ENCODE measurements around the gene ADRM1. TPM values are rescaled to one million over a fixed set of nuclear protein-coding genes. Genes with fewer than 3 reads are reported as not detected.

The ADRM1 gene
- total RNA-seq, 4 donors from 2014 or later = 84.7 to 155 (median 146) TPM

DNA sequence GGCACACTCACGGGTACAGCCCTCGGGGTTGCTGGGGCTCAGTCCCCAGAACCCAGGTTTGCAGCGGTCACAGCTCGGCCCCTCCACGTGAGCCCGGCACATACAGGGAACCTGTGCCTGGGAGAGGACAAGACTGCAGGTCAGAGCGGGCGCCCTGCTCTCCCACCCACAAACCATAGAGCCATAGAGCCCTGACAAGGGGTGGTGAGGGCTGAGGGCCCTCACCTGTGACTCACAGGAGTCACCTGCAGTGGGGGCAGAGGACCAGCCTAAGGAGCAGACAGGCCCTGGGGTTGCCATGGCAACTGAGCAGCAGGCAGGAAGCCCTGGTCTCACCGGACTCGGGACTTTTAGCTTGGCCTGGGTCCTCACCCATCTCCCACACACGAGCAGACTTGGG, 33.5 kb downstream of the ADRM1 start:
- no peaks in the 10 kb centered on the region for H3K27me3 ChIP-seq
- TF ChIP-seq POLR2AphosphoS5 (IDR thresholded peaks at IDR 0.05) (no peak), EP300 (IDR thresholded peaks at IDR 0.05) (no peak), POLR2A (IDR thresholded peaks at IDR 0.05) (no peak)
- TF ChIP-seq, protein P1, sequence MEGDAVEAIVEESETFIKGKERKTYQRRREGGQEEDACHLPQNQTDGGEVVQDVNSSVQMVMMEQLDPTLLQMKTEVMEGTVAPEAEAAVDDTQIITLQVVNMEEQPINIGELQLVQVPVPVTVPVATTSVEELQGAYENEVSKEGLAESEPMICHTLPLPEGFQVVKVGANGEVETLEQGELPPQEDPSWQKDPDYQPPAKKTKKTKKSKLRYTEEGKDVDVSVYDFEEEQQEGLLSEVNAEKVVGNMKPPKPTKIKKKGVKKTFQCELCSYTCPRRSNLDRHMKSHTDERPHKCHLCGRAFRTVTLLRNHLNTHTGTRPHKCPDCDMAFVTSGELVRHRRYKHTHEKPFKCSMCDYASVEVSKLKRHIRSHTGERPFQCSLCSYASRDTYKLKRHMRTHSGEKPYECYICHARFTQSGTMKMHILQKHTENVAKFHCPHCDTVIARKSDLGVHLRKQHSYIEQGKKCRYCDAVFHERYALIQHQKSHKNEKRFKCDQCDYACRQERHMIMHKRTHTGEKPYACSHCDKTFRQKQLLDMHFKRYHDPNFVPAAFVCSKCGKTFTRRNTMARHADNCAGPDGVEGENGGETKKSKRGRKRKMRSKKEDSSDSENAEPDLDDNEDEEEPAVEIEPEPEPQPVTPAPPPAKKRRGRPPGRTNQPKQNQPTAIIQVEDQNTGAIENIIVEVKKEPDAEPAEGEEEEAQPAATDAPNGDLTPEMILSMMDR (IDR thresholded peaks at IDR 0.05) = no peak
- H3K36me3 ChIP-seq = peaks cover 92% of the 10 kb centered on the region
- no peak overlapping the region for H3K4me3 ChIP-seq
- H3K9me3 ChIP-seq = no peaks in the 10 kb centered on the region
- H3K4me1 ChIP-seq = no peaks in the 10 kb centered on the region
- DNase-seq (ENCODE audit: low spot score in 2 of 2) = no peak
- WGBS = 65% methylated on average over 4 of the region's 11 CpGs
- no peak overlapping the region for H3K27ac ChIP-seq

DNA sequence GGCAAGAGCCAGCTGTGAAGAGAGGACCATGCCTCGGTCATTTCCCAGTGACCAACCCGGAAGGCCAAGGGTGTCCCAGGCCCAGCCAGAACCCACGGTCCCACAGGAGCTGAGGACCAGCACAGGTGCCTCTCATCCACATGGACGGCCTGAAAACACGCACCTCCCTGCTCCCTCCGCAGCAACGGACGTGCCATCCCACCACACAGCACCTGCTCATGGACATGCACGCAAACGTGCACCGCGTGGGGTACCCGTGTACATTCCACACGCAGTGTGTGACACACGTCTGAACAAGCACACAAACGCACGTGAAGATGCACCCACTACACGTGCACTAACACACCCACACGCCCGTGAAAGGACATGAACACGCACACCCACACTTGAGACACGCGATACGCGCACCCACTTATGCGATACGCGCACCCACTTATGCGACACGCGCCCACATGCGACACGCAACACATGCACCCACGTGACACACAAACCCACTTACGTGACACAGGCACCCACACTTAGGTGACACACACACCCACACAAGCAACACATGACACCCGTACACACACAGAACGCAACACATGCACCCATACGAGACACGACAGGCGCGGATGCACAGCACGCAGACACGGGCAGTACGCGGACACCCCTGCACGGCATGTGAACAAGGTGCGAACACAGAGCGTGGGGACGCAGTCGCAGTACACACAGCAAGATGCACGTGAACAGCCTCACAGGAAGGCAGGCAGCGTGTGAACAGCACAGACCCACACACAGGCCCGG, 34.2 kb downstream of the ADRM1 start:
- no peak for DNase-seq (ENCODE audit: low spot score in 2 of 2)
- H3K27me3 ChIP-seq = no peaks in the 10 kb centered on the region
- H3K27ac ChIP-seq = no peak overlapping the region
- H3K4me3 ChIP-seq = no peak overlapping the region
- TF ChIP-seq POLR2A (IDR thresholded peaks at IDR 0.05) (no peak), EP300 (IDR thresholded peaks at IDR 0.05) (no peak), POLR2AphosphoS5 (IDR thresholded peaks at IDR 0.05) (no peak)
- TF ChIP-seq, protein P1 (IDR thresholded peaks at IDR 0.05) = no peak
- WGBS = 83% methylated on average over 33 of the region's 53 CpGs
- H3K36me3 ChIP-seq = peaks cover 86% of the 10 kb centered on the region
- no peaks in the 10 kb centered on the region for H3K4me1 ChIP-seq
- no peaks in the 10 kb centered on the region for H3K9me3 ChIP-seq

DNA sequence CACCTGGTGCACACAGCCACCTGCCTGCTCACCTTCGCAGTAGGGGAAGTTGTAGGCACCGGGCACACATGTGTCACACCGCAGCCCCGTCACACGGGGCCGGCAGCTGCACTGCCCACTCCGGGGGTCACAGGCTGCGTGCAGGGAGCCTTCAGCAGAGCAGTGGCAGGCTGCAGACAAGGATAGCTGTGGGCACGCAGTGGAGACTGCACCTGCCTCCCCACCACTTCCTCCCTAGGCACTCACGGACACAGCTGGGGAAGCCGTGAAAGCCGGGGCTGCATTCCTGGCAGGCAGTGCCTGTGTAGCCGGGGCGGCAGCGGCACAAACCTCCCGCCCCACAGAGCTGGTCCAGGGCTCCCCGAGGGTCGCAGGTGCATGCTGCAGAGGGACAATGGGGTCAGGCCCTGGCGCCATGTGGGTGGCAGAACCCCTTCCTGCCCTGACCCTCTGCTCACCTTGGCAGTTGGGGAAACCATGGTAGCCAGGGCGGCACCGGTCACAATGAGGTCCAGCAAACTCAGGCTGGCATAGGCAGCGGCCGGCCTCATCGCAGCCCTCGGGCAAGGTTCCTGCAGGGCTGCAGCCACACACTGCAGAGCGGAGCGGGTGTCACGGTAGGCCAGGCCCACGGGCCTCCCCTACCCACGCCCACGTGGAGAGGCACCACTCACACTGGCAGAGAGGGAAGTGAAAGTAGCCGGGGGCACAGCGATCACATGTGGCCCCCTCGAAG, 34.9 kb downstream of the ADRM1 start:
- TF ChIP-seq POLR2A (IDR thresholded peaks at IDR 0.05) (no peak), EP300 (IDR thresholded peaks at IDR 0.05) (no peak), POLR2AphosphoS5 (IDR thresholded peaks at IDR 0.05) (no peak)
- TF ChIP-seq, protein P1 (IDR thresholded peaks at IDR 0.05) = no peak
- H3K4me3 ChIP-seq = no peak overlapping the region
- no peaks in the 10 kb centered on the region for H3K9me3 ChIP-seq
- H3K36me3 ChIP-seq = peaks cover 79% of the 10 kb centered on the region
- 81% methylated on average over 6 of the region's 34 CpGs for WGBS
- DNase-seq (ENCODE audit: low spot score in 2 of 2) = no peak
- H3K27ac ChIP-seq = no peak overlapping the region
- H3K27me3 ChIP-seq = no peaks in the 10 kb centered on the region
- H3K4me1 ChIP-seq = no peaks in the 10 kb centered on the region

DNA sequence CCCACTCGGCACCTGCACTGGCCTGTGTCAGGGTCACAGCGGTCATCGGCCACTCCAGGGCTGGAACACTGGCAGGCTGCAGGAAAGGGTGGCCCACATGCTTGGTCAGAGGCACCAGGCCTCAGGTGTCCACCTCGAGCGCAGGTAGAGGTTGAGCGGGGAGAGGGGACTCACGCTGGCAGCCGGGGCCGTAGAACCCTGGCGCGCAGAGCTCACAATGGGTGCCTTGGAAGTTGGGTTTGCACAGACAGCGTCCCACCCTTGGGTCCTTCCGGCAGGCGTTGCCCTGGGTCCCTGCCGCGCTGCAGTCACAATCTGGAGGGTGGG, 35.5 kb downstream of the ADRM1 start:
- H3K9me3 ChIP-seq = no peaks in the 10 kb centered on the region
- H3K4me3 ChIP-seq = no peak overlapping the region
- TF ChIP-seq POLR2A (IDR thresholded peaks at IDR 0.05) (no peak), EP300 (IDR thresholded peaks at IDR 0.05) (no peak), POLR2AphosphoS5 (IDR thresholded peaks at IDR 0.05) (no peak)
- TF ChIP-seq, protein P1 (IDR thresholded peaks at IDR 0.05) = no peak
- H3K4me1 ChIP-seq = no peaks in the 10 kb centered on the region
- no peak for DNase-seq (ENCODE audit: low spot score in 2 of 2)
- H3K36me3 ChIP-seq = peaks cover 73% of the 10 kb centered on the region
- no peaks in the 10 kb centered on the region for H3K27me3 ChIP-seq
- 85% methylated on average over 4 of the region's 16 CpGs for WGBS
- no peak overlapping the region for H3K27ac ChIP-seq

DNA sequence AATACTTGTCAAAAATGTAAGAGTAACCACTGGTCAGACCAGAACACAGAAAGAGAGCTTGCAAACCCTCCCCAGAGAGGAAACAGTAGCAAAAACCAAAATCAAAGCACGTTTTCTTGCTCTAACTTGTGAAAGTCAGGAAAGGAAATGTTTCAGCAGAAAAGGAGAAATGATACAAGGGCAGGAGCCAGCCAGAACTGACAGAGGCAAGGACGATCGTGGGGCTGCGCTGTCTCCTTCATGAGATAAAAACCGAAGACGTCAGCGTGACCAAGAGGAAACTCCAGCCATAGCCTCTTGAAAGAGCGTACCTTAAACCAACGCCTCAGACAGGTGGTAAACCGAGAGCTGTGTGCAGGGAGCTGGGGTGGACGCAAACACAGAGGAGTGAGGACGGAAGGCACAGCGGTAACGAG, 36.9 kb downstream of the ADRM1 start:
- Histone ChIP-seq H3K36me3 (peaks cover 62% of the 10 kb centered on the region), H3K27ac (no peak overlapping the region), H3K4me1 (no peaks in the 10 kb centered on the region), H3K9me3 (no peaks in the 10 kb centered on the region), H3K27me3 (no peaks in the 10 kb centered on the region), H3K4me3 (no peak overlapping the region)
- no peak for TF ChIP-seq POLR2A (IDR thresholded peaks at IDR 0.05)
- TF ChIP-seq, protein P1 (IDR thresholded peaks at IDR 0.05) = no peak
- no peak for TF ChIP-seq POLR2AphosphoS5 (IDR thresholded peaks at IDR 0.05)
- no peak for TF ChIP-seq EP300 (IDR thresholded peaks at IDR 0.05)
- DNase-seq (ENCODE audit: low spot score in 2 of 2) = no peak
- WGBS = 77% methylated on average over 13 of the region's 14 CpGs
